Activated B cell treated with CpG ODN at 0.5 μM for 24 hours (primary cell): ENCODE results near the gene LCN6. TPM values are rescaled to one million over a fixed set of nuclear protein-coding genes. Genes with fewer than 3 reads are reported as not detected.

ENCODE experiments used
- ATAC-seq: fragments of 200-7000 bp; cut with Tn5 transposase; one replicate; pipeline ENCODE4 v1.10.0; 2021; ENCODE audit warnings: low read depth, mild to moderate bottlenecking, moderate library complexity
- CTCF ChIA-PET: fragments of 350-600 bp; sonication (Branson Sonifier 250); formaldehyde crosslinking; loops from one replicate; lab custom pipeline; 2021; ENCODE audit warnings: antibody characterized with exemption; lab: Charles Lee
- POLR2A ChIA-PET: fragments of 350-600 bp; sonication (Branson Sonifier 250); formaldehyde crosslinking; loops from one replicate; lab custom pipeline; 2021; ENCODE audit warnings: antibody characterized with exemption; lab: Charles Lee
- DNase-seq: peaks from one replicate; pipeline ENCODE4 v3.0.0; 2022
- H3K27ac Mint-ChIP-seq: one replicate; pipeline ENCODE4 v1.8.0; 2020; ENCODE audit warnings: mixed read lengths
- H3K27me3 Mint-ChIP-seq: one replicate; pipeline ENCODE4 v1.8.0; 2021; ENCODE audit warnings: mixed read lengths
- H3K36me3 Mint-ChIP-seq: one replicate; pipeline ENCODE4 v1.8.0; 2021; ENCODE audit warnings: low read depth, mixed read lengths
- H3K4me1 Mint-ChIP-seq: one replicate; pipeline ENCODE4 v1.8.0; 2021; ENCODE audit warnings: mixed read lengths
- H3K4me3 Mint-ChIP-seq: one replicate; pipeline ENCODE4 v1.8.0; 2020; ENCODE audit warnings: mild to moderate bottlenecking, mixed read lengths
- H3K9me3 Mint-ChIP-seq: one replicate; pipeline ENCODE4 v1.8.0; 2020; ENCODE audit warnings: mixed read lengths
- intact Hi-C: fragments of 100-400 bp; cut with micrococcal nuclease; formaldehyde crosslinking; loops from one replicate; pipeline ENCODE4 v1.15.1; 2024
- total RNA-seq: library from RNA; stranded (reverse); gene quantifications from 2 replicates; pipeline ENCODE4 v1.2.3, GENCODE V29; 2022
- TF ChIP-seq, protein P1 (sequence below): fragments of 200-600 bp; IDR thresholded peaks from one replicate; pipeline ENCODE4 v1.8.0; 2022; ENCODE audit warnings: antibody characterized with exemption, mild to moderate bottlenecking

LCN6 gene
- total RNA-seq, 1 donor from 2014 or later, result not detected

DNA sequence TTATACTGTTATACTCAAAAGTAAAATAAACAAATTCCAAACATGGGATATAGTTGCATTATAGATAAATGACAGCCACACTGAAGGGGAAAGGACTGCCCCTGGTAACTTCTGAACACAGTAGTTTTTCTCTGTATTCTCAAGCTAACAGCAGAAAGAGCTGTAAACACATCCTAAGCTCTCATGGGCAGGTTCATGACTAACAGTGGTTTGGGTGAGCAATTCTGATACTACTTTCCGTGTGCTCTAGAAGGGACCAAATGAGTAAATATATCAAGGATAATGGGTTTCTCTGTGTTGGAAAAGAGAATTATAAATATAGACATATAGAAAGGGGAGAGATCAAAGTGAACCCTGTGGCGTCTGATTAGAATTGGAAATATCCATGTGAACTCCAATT is 2.2 kb upstream of the LCN6 start:
- Mint-ChIP-seq H3K36me3 (peaks cover 9% of the 10 kb centered on the region), H3K27ac (peak overlapping the region; percentile 91), H3K27me3 (no peaks in the 10 kb centered on the region), H3K9me3 (peaks cover 12% of the 10 kb centered on the region), H3K4me3 (peak overlapping the region; percentile 67), H3K4me1 (peaks cover 49% of the 10 kb centered on the region)
- POLR2A ChIA-PET, result interaction anchor here (0.9 to 7.6 kb wide), 8 partner anchors 8 to 450 kb away, joined by 3 to 112 read pairs (median 8); partner anchors contain the start of genes LCN8 and TPRN
- DNase-seq (no peak), ATAC-seq (peak; percentile 16)
- CTCF ChIA-PET, result no interaction called here
- intact Hi-C loops, result no loop called here
- TF ChIP-seq, protein P1, sequence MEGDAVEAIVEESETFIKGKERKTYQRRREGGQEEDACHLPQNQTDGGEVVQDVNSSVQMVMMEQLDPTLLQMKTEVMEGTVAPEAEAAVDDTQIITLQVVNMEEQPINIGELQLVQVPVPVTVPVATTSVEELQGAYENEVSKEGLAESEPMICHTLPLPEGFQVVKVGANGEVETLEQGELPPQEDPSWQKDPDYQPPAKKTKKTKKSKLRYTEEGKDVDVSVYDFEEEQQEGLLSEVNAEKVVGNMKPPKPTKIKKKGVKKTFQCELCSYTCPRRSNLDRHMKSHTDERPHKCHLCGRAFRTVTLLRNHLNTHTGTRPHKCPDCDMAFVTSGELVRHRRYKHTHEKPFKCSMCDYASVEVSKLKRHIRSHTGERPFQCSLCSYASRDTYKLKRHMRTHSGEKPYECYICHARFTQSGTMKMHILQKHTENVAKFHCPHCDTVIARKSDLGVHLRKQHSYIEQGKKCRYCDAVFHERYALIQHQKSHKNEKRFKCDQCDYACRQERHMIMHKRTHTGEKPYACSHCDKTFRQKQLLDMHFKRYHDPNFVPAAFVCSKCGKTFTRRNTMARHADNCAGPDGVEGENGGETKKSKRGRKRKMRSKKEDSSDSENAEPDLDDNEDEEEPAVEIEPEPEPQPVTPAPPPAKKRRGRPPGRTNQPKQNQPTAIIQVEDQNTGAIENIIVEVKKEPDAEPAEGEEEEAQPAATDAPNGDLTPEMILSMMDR, result no peak

DNA sequence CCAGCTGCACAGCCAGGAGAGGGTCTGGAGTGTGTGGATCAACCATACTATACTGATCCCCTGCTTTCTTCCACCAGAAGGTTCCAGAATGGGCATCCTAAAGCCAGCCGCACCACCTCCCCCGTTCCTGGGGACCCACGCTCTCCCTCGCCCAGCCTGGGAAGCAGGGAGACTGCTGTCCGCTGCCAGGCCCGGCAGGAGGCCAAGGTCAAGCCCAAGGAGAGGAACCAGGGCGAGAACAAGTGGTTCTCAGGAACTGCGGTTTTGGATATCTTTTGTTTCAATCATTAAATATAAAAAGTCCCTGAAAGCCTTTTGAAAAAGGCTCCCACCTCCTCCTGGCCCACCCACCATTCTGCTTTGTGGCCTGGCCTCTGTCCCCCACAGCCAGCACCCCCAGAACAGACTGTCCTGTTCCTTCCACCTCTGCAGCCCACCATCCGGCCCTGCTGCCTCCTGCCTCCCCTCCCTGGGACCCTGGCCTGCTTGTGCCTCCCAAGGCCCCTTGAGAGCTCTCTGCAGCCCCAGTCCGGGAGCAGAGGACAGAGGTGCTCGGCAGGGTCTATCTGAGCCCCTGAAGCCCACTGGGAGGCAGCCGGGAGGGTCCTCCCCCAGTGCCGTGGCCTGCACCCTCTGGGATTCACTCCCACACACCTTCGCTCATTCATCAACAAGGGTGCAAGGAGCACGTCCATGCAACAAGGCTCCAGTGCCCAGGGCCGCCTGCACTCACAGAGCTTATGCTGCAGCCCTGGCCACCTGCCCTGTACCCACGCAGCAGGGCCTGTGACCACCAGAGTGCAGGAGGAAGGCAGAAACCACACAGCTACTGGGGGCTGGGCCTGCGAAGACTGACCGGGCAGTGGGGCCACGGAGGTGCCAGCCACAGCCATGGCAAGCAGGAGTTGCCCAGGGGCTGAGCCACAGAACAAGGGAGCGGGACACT is 614 bp upstream of the LCN6 start:
- ATAC-seq, result peak; percentile 14
- TF ChIP-seq, protein P1, result no peak
- no peaks in the 10 kb centered on the region for H3K27me3 Mint-ChIP-seq
- ChIA-PET POLR2A (interaction anchor here (0.5 to 7.6 kb wide), 7 partner anchors 9 to 286 kb away, joined by 3 to 112 read pairs (median 6); partner anchors contain the start of gene LCN8), CTCF (interaction anchor here (0.9 to 1.6 kb wide), 4 partner anchors 9 to 22 kb away, joined by 3 to 5 read pairs (median 4); partner anchors contain the start of gene LCN8)
- peaks cover 46% of the 10 kb centered on the region for H3K4me1 Mint-ChIP-seq
- peaks cover 6% of the 10 kb centered on the region for H3K36me3 Mint-ChIP-seq
- H3K9me3 Mint-ChIP-seq, result peaks cover 10% of the 10 kb centered on the region
- DNase-seq, result no peak
- peak overlapping the region; percentile 91 for H3K27ac Mint-ChIP-seq
- intact Hi-C loops, result loop anchor here (1.0 kb wide), 3 partner anchors 8 to 21 kb away; no protein-coding TSS in a partner anchor
- H3K4me3 Mint-ChIP-seq, result peak overlapping the region; percentile 44

DNA sequence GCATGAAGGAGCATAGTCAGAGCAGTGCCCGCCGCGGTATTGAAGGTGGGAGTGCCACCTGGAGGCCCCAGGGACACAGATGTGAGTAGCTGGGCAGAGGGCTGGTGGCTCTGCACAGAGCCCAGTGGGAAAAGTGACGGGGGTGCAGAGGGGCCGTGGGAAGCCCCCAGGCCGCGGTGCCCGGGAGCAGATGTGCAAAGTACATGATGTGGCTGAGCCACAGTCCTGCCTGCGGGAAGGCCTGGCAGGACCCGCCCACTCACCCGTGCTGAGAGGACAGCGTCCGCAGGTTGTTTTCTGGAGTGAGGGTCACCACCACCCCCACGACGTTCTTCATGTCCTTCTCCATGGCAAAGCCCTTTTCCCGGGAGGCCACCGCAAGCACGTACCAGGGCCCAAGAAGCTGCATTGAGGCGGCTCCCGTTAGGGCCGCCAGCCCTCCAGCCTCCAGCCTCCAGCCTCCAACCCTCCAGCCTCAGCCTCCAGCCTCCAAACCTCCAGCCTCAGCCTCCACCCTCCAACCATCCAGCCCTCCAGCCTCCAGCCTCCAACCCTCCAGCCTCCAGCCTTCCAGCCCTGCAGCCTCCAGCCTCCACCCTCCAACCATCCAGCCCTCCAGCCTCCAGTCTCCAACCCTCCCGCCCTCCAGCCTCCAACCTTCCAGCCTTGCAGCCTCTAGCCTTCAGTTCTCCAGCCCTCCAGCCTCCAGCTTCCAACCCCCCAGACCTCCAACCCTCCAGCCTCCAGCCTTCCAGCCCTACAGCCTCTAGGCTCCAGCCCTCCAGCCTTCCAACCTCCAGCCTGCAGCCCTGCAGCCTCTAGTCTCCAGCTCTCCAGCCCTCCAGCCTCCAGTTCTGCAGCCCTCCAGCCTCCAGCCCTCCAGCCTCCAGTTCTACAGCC is 914 bp downstream of the LCN6 start:
- no peak overlapping the region for H3K27ac Mint-ChIP-seq
- no peak for DNase-seq
- no peaks in the 10 kb centered on the region for H3K27me3 Mint-ChIP-seq
- peaks cover 3% of the 10 kb centered on the region for H3K36me3 Mint-ChIP-seq
- peaks cover 57% of the 10 kb centered on the region for H3K4me1 Mint-ChIP-seq
- TF ChIP-seq, protein P1, result no peak
- intact Hi-C loops, result no loop called here
- peaks cover 7% of the 10 kb centered on the region for H3K9me3 Mint-ChIP-seq
- ChIA-PET POLR2A (interaction anchor here (0.7 to 7.6 kb wide), 3 partner anchors 11 to 24 kb away, joined by 3 to 112 read pairs (median 37); partner anchors contain the start of gene LCN8), CTCF (no interaction called here)
- ATAC-seq, result no peak
- H3K4me3 Mint-ChIP-seq, result no peak overlapping the region

DNA sequence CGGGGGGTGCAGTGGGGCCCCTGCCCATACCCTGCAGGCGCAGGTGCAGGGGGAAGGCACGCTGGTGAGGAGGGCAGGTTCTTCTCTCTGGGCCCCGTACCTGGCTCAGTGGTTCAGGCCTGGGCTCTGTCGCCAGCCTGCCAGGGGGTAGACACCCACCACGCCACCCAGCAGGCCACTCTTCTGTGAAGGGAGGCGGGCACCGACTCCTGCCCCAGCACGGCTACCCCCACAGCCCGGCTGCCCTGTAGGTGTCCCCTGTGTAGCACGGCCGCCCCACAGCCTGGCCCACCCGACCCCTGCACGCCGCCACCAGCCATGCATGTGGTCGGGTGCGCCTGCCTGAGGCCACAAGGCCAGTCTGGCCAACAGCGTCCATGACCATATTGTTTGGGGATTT is 1.7 kb downstream of the LCN6 start:
- ATAC-seq (no peak), DNase-seq (no peak)
- no peak overlapping the region for H3K4me3 Mint-ChIP-seq
- intact Hi-C loops, result no loop called here
- ChIA-PET CTCF (no interaction called here), POLR2A (interaction anchor here (7.6 kb wide), 1 partner anchor 17 kb away, joined by 112 read pairs; no protein-coding TSS in a partner anchor)
- H3K36me3 Mint-ChIP-seq, result no peaks in the 10 kb centered on the region
- peaks cover 1% of the 10 kb centered on the region for H3K9me3 Mint-ChIP-seq
- TF ChIP-seq, protein P1, result no peak
- H3K4me1 Mint-ChIP-seq, result peaks cover 62% of the 10 kb centered on the region
- no peaks in the 10 kb centered on the region for H3K27me3 Mint-ChIP-seq
- no peak overlapping the region for H3K27ac Mint-ChIP-seq
